ENCODE results near the gene TES.

TES gene

GRCh38 chr7:116231543-116231942 is 21.2 kb downstream of the TES start:
- no peak for DNase-seq (ENCODE audit: low read depth)
- no peak for TF ChIP-seq CTCF (IDR thresholded peaks at IDR 0.05; ENCODE audit: insufficient read depth, low read depth, low read length, missing control alignments)
- H3K4me3 ChIP-seq (ENCODE audit: low read depth, low read length), result no peak overlapping the region

GRCh38 chr7:116231949-116232348 is 21.6 kb downstream of the TES start:
- no peak overlapping the region for H3K4me3 ChIP-seq (ENCODE audit: low read depth, low read length)
- no peak for TF ChIP-seq CTCF (IDR thresholded peaks at IDR 0.05; ENCODE audit: insufficient read depth, low read depth, low read length, missing control alignments)
- no peak for DNase-seq (ENCODE audit: low read depth)

- no peak for DNase-seq (ENCODE audit: low read depth)
- no peak for TF ChIP-seq CTCF (IDR thresholded peaks at IDR 0.05; ENCODE audit: insufficient read depth, low read depth, low read length, missing control alignments)
- H3K4me3 ChIP-seq (ENCODE audit: low read depth, low read length), result no peak overlapping the region
These were observed 22.0 kb downstream of the TES start for GRCh38 chr7:116232350-116232749.

- no peak for TF ChIP-seq CTCF (IDR thresholded peaks at IDR 0.05; ENCODE audit: insufficient read depth, low read depth, low read length, missing control alignments)
- no peak for DNase-seq (ENCODE audit: low read depth)
- H3K4me3 ChIP-seq (ENCODE audit: low read depth, low read length), result no peak overlapping the region
These were observed 22.6 kb downstream of the TES start for GRCh38 chr7:116232920-116233319.

- no peak overlapping the region for H3K4me3 ChIP-seq (ENCODE audit: low read depth, low read length)
- no peak for TF ChIP-seq CTCF (IDR thresholded peaks at IDR 0.05; ENCODE audit: insufficient read depth, low read depth, low read length, missing control alignments)
- no peak for DNase-seq (ENCODE audit: low read depth)
These were observed 24.3 kb downstream of the TES start for GRCh38 chr7:116234517-116235200.

GRCh38 chr7:116235380-116235779 is 25.0 kb downstream of the TES start:
- H3K4me3 ChIP-seq (ENCODE audit: low read depth, low read length), result no peak overlapping the region
- no peak for TF ChIP-seq CTCF (IDR thresholded peaks at IDR 0.05; ENCODE audit: insufficient read depth, low read depth, low read length, missing control alignments)
- no peak for DNase-seq (ENCODE audit: low read depth)

- H3K4me3 ChIP-seq (ENCODE audit: low read depth, low read length), result no peak overlapping the region
- DNase-seq (ENCODE audit: low read depth), result peak; percentile 64
These were observed 25.8 kb downstream of the TES start for GRCh38 chr7:116236020-116236630.

More at GRCh38 chr7:116236020-116236630, 25.8 kb downstream of the TES start:
- TF ChIP-seq CTCF (IDR thresholded peaks at IDR 0.05; ENCODE audit: insufficient read depth, low read depth, low read length, missing control alignments), result peak; percentile 37

Data from GM12865 (cell line).